ENCODE data around the gene OSBPL8.

The OSBPL8 gene

GRCh38 chr12:76549131-76549530, 10.4 kb downstream of the OSBPL8 start:
- DNase-seq (ENCODE audit: low read depth) = peak; percentile 72
- no peak for TF ChIP-seq CTCF (conservative IDR thresholded peaks at IDR 0.05; ENCODE audit: control insufficient read depth, insufficient read depth, low read depth, low read length)
- no peak overlapping the region for H3K4me3 ChIP-seq (ENCODE audit: control insufficient read depth, low read depth, low read length)

- no peak overlapping the region for H3K4me3 ChIP-seq (ENCODE audit: control insufficient read depth, low read depth, low read length)
- TF ChIP-seq CTCF (conservative IDR thresholded peaks at IDR 0.05; ENCODE audit: control insufficient read depth, insufficient read depth, low read depth, low read length) = no peak
- no peak for DNase-seq (ENCODE audit: low read depth)
Observed at GRCh38 chr12:76548222-76548837, 11.2 kb downstream of the OSBPL8 start.

GRCh38 chr12:76547526-76547925, 12.0 kb downstream of the OSBPL8 start:
- H3K4me3 ChIP-seq (ENCODE audit: control insufficient read depth, low read depth, low read length) = no peak overlapping the region
- DNase-seq (ENCODE audit: low read depth) = no peak
- TF ChIP-seq CTCF (conservative IDR thresholded peaks at IDR 0.05; ENCODE audit: control insufficient read depth, insufficient read depth, low read depth, low read length) = no peak

GRCh38 chr12:76546889-76547288, 12.7 kb downstream of the OSBPL8 start:
- DNase-seq (ENCODE audit: low read depth) = no peak
- no peak overlapping the region for H3K4me3 ChIP-seq (ENCODE audit: control insufficient read depth, low read depth, low read length)
- no peak for TF ChIP-seq CTCF (conservative IDR thresholded peaks at IDR 0.05; ENCODE audit: control insufficient read depth, insufficient read depth, low read depth, low read length)

- no peak for DNase-seq (ENCODE audit: low read depth)
- no peak overlapping the region for H3K4me3 ChIP-seq (ENCODE audit: control insufficient read depth, low read depth, low read length)
- TF ChIP-seq CTCF (conservative IDR thresholded peaks at IDR 0.05; ENCODE audit: control insufficient read depth, insufficient read depth, low read depth, low read length) = no peak
Observed at GRCh38 chr12:76545486-76545885, 14.1 kb downstream of the OSBPL8 start.

GRCh38 chr12:76544601-76545261, 14.8 kb downstream of the OSBPL8 start:
- TF ChIP-seq CTCF (conservative IDR thresholded peaks at IDR 0.05; ENCODE audit: control insufficient read depth, insufficient read depth, low read depth, low read length) = no peak
- H3K4me3 ChIP-seq (ENCODE audit: control insufficient read depth, low read depth, low read length) = no peak overlapping the region
- no peak for DNase-seq (ENCODE audit: low read depth)
